Panc1 (cell line): ENCODE results near the gene GMDS. TPM values are rescaled to one million over a fixed set of nuclear protein-coding genes. Genes with fewer than 3 reads are reported as not detected.

Experiments
- ATAC-seq: fragments of 200-7000 bp; cut with Tn5 transposase; 2 replicates; pipeline ENCODE4 v1.9.1; 2020; ENCODE audit warnings: mild to moderate bottlenecking, moderate library complexity
- Bru-seq: library from RNA; stranded (reverse); fragments of 400-500 nt; gene quantifications from one replicate; lab custom pipeline; 2021; lab: Mats Ljungman, UMichigan
- BruChase-seq, 2 experiments: library from RNA; stranded (reverse); fragments of 400-500 nt; gene quantifications; one replicate each; lab custom pipeline; 2021; lab: Mats Ljungman, UMichigan
- BruUV-seq: library from RNA; stranded (reverse); fragments of 400-500 nt; replicated peaks from 2 replicates; lab custom pipeline; 2021; lab: Mats Ljungman, UMichigan
- CTCF ChIA-PET: fragments of 300-600 bp; sonication (Branson Sonifier 250); formaldehyde crosslinking; loops from one replicate; lab custom pipeline; 2022; ENCODE audit warnings: antibody characterized with exemption; lab: Charles Lee
- POLR2A ChIA-PET: fragments of 300-600 bp; sonication (Branson Sonifier 250); formaldehyde crosslinking; loops from one replicate; lab custom pipeline; 2022; ENCODE audit warnings: antibody characterized with exemption; lab: Charles Lee
- DNase-seq: peaks from one replicate; pipeline ENCODE4 v3.0.0-alpha.2; 2010; ENCODE audit warnings: low read depth, low spot score
- H3K27ac ChIP-seq: 2 replicates; pipeline ENCODE4 v1.5.1; 2011; ENCODE audit warnings: mild to moderate bottlenecking, low read length, inconsistent platforms
- H3K27me3 ChIP-seq: fragments of 200-500 bp; sonication (Bioruptor generic); 2 replicates; pipeline ENCODE4 v1.6.0; 2014; ENCODE audit warnings: low read length, inconsistent platforms; ENCODE audit not compliant: control insufficient read depth, insufficient read depth
- H3K36me3 ChIP-seq: fragments of 200-500 bp; sonication (Bioruptor generic); 2 replicates; pipeline ENCODE4 v1.5.1; 2014; ENCODE audit warnings: inconsistent platforms, mild to moderate bottlenecking, low read length, moderate library complexity; ENCODE audit not compliant: control insufficient read depth, insufficient read depth
- H3K4me1 ChIP-seq: 2 replicates; pipeline ENCODE4 v1.5.1; 2011; ENCODE audit warnings: inconsistent platforms, mild to moderate bottlenecking, low read length, moderate library complexity; ENCODE audit not compliant: control insufficient read depth, insufficient read depth
- H3K4me3 ChIP-seq, 2 experiments: 2 replicates each; pipeline ENCODE4 v1.5.1; 2011 to 2012; ENCODE audit warnings: low read depth in 2 of 2, low read length in 2 of 2, mild to moderate bottlenecking in 2 of 2, inconsistent platforms in 1 of 2, moderate library complexity in 1 of 2
- H3K9me3 ChIP-seq: fragments of 200-500 bp; sonication (Bioruptor generic); 2 replicates; pipeline ENCODE4 v1.5.1; 2014; ENCODE audit warnings: low read depth, mild to moderate bottlenecking, inconsistent platforms, low read length, moderate library complexity; ENCODE audit not compliant: control insufficient read depth, insufficient read depth
- CTCF ChIP-seq: fragments of 450-650 bp; IDR thresholded peaks from 2 replicates; pipeline ENCODE4 v1.5.1; 2017; ENCODE audit warnings: mild to moderate bottlenecking
- POLR2AphosphoS5 ChIP-seq: IDR thresholded peaks from 2 replicates; pipeline ENCODE4 v1.6.1; 2012; ENCODE audit warnings: mild to moderate bottlenecking, low read depth, low read length, moderate library complexity
- REST ChIP-seq, 2 experiments: IDR thresholded peaks; 2 replicates each; pipeline ENCODE4 v1.6.1; 2011 to 2012; ENCODE audit warnings: low read depth in 2 of 2, control low read depth in 1 of 2, low read length in 1 of 2, mild to moderate bottlenecking in 1 of 2, moderate library complexity in 1 of 2; ENCODE audit not compliant: insufficient read depth in 1 of 2
- SIN3A ChIP-seq: IDR thresholded peaks from 2 replicates; pipeline ENCODE4 v1.6.1; 2012; ENCODE audit warnings: low read depth, mild to moderate bottlenecking, low read length, moderate library complexity, borderline replicate concordance; ENCODE audit not compliant: insufficient read depth
- TCF7L2 ChIP-seq: IDR thresholded peaks from 2 replicates; pipeline ENCODE4 v1.6.1; 2011; ENCODE audit warnings: mild to moderate bottlenecking, low read depth, low read length, inconsistent platforms
- in situ Hi-C: cut with HindIII; loops from 2 replicates; pipeline ENCODE4 v1.10.0; 2016; ENCODE audit warnings: low sequenced_read_pairs, low pct_unique_long_range_greater_than_20kb
- intact Hi-C: fragments of 100-400 bp; cut with micrococcal nuclease; formaldehyde crosslinking; loops from one replicate; pipeline ENCODE4 v1.10.0; 2022; ENCODE audit not compliant: unreplicated experiment
- long read RNA-seq: library from polyadenylated mRNA; unstranded; transcript quantifications from one replicate; pipeline ENCODE4 v2.0.0, GENCODE V29; 2021; ENCODE audit not compliant: unreplicated experiment
- polyA plus RNA-seq: library from polyadenylated mRNA; unstranded; fragments of >200 nt; gene quantifications from one replicate; pipeline ENCODE4 v1.2.1, GENCODE V29; 2012; ENCODE audit warnings: missing spikeins; ENCODE audit not compliant: insufficient read length
- total RNA-seq: library from RNA; stranded (reverse); gene quantifications from one replicate; pipeline ENCODE4 v1.2.1, GENCODE V29; 2021; ENCODE audit not compliant: unreplicated experiment

GMDS gene
- total RNA-seq (9.8 TPM), Bru-seq, nascent RNA (percentile 53 among the genes with signal in this experiment), BruChase-seq, experiment 1, labeled RNA remaining after a 2-hour chase (percentile 48 among the genes with signal in this experiment), BruChase-seq, experiment 2, labeled RNA remaining after a 6-hour chase (percentile 45 among the genes with signal in this experiment)
- polyA plus RNA-seq: 10.6 TPM
- long read RNA-seq, transcript GMDS-202 (11 exons, 1,752 nt): major isoform, 18 of 24 reads
- long read RNA-seq, partial matches to known transcripts: 2 of 24 reads
- long read RNA-seq, other reads (novel, unspliced or antisense): 4 of 24 reads

- no TSS peak for BruUV-seq
- DNase-seq (no peak), ATAC-seq (peak; percentile 100)
- POLR2A ChIA-PET: no interaction called here
- CTCF ChIA-PET: no interaction called here
- H3K4me1 ChIP-seq: peaks cover 4% of the 10 kb centered on the region; the same call in 1 of the 2 replicates
- peak within 1 kb of the TSS; percentile 93 for H3K27ac ChIP-seq
- no peaks in the 10 kb centered on the region for H3K36me3 ChIP-seq
- H3K9me3 ChIP-seq: no peaks in the 10 kb centered on the region
- intact Hi-C loops: no loop called here
- in situ Hi-C loops: no loop called here
- no peaks in the 10 kb centered on the region for H3K27me3 ChIP-seq
- TF ChIP-seq SIN3A (0 out of 2 replicates have a peak, but pooled peaks have one; percentile 62), REST (IDR thresholded peaks at IDR 0.05; ENCODE audit: insufficient read depth in 1 of 2, low read depth in 2 of 2, low read length in 1 of 2) (no peak), POLR2AphosphoS5 (0 out of 2 replicates have a peak, but pooled peaks have one; percentile 57)
- H3K4me3 ChIP-seq: peak within 1 kb of the TSS; percentile 82 to 97
Observed at GRCh38 chr6:2245103-2245876, at the start of gene GMDS. Gene GMDS (minus strand): TSS chr6:2245605.

- Histone ChIP-seq H3K4me1 (no peaks in the 10 kb centered on the region), H3K4me3 (no peak overlapping the region), H3K27ac (no peak overlapping the region), H3K36me3 (no peaks in the 10 kb centered on the region), H3K27me3 (no peaks in the 10 kb centered on the region), H3K9me3 (no peaks in the 10 kb centered on the region)
- ChIA-PET CTCF (no interaction called here), POLR2A (no interaction called here)
- DNase-seq: no peak
- in situ Hi-C loops: no loop called here
- BruUV-seq: no TSS peak
- TF ChIP-seq CTCF (no peak), SIN3A (no peak), TCF7L2 (no peak), REST (IDR thresholded peaks at IDR 0.05; ENCODE audit: insufficient read depth in 1 of 2, low read depth in 2 of 2, low read length in 1 of 2) (no peak), POLR2AphosphoS5 (no peak)
- intact Hi-C loops: no loop called here
- ATAC-seq: no peak
Observed at GRCh38 chr6:2285510-2285909, 40.1 kb upstream of the GMDS start.
